Subcutaneous adipose tissue (tissue), 4 donors: ENCODE data around the gene GPR152. TPM values are rescaled to one million over a fixed set of nuclear protein-coding genes. Genes with fewer than 3 reads are reported as not detected.

Experiments
- CTCF ChIP-seq: fragments of 450-650 bp; IDR thresholded peaks from one replicate; pipeline ENCODE4 v1.5.1; 2016; ENCODE audit warnings: low read depth, mild to moderate bottlenecking, control low read depth, antibody characterized with exemption, moderate library complexity
- total RNA-seq, 4 donors: library from RNA; depleted of rRNA; stranded (reverse); fragments of >200 nt; gene quantifications; one replicate each; pipeline ENCODE4 v1.1.0, GENCODE V29; 2016

Gene GPR152
- total RNA-seq, 4 donors from 2014 or later = not detected

GRCh38 chr11:67433536-67434394 lies 18.8 kb downstream of the GPR152 start:
- TF ChIP-seq CTCF = no peak

GRCh38 chr11:67432655-67433349 lies 19.7 kb downstream of the GPR152 start:
- no peak for TF ChIP-seq CTCF

- TF ChIP-seq CTCF = no peak
Measured at GRCh38 chr11:67431346-67432249, 20.9 kb downstream of the GPR152 start.

- TF ChIP-seq CTCF = no peak
Measured at GRCh38 chr11:67429722-67430121, 22.8 kb downstream of the GPR152 start.

GRCh38 chr11:67429038-67429668 lies 23.4 kb downstream of the GPR152 start:
- TF ChIP-seq CTCF = no peak

- no peak for TF ChIP-seq CTCF
Measured at GRCh38 chr11:67428052-67429001, 24.2 kb downstream of the GPR152 start, which contains the start of gene RPS6KB2. Gene RPS6KB2, plus strand, starts transcription at chr11:67428494. Its CDS starts 52 bp downstream, at chr11:67428546.
